GM12872 (cell line): ENCODE results near the gene BLM.

Experiments
- TF ChIP-seq, protein P1 (sequence below): IDR thresholded peaks from 3 replicates; pipeline ENCODE4 v1.5.1; 2011; ENCODE audit warnings: low read depth, mild to moderate bottlenecking, low read length, moderate library complexity; ENCODE audit not compliant: insufficient read depth

Gene BLM

DNA sequence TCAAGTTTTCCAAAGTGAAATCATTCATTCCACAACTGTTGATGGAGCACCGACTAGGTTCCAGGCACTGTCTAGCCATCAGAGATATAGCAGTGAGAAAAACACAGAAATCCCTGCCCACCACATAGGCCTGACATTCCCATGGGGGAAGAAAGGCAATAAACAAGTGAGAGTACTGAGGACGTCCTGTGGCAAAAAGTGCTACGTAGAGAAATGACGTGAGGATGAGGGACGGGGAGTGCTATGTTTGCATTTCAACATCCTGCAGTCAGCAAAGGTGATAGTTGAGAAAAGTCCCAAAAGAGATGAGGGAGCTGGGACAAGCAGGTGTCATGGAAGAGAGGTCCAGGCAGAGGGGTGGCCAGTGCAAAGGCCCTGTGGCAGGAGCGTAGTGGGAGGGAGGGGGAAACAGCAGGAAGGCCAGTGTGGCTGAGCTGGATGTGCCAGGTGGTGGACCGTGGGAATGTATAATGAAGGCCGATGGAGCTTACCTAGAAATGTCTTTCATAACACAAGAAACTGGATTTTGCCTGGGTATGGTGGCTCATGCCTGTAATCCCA is 140.8 kb downstream of the BLM start:
- TF ChIP-seq, protein P1, sequence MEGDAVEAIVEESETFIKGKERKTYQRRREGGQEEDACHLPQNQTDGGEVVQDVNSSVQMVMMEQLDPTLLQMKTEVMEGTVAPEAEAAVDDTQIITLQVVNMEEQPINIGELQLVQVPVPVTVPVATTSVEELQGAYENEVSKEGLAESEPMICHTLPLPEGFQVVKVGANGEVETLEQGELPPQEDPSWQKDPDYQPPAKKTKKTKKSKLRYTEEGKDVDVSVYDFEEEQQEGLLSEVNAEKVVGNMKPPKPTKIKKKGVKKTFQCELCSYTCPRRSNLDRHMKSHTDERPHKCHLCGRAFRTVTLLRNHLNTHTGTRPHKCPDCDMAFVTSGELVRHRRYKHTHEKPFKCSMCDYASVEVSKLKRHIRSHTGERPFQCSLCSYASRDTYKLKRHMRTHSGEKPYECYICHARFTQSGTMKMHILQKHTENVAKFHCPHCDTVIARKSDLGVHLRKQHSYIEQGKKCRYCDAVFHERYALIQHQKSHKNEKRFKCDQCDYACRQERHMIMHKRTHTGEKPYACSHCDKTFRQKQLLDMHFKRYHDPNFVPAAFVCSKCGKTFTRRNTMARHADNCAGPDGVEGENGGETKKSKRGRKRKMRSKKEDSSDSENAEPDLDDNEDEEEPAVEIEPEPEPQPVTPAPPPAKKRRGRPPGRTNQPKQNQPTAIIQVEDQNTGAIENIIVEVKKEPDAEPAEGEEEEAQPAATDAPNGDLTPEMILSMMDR: no peak

DNA sequence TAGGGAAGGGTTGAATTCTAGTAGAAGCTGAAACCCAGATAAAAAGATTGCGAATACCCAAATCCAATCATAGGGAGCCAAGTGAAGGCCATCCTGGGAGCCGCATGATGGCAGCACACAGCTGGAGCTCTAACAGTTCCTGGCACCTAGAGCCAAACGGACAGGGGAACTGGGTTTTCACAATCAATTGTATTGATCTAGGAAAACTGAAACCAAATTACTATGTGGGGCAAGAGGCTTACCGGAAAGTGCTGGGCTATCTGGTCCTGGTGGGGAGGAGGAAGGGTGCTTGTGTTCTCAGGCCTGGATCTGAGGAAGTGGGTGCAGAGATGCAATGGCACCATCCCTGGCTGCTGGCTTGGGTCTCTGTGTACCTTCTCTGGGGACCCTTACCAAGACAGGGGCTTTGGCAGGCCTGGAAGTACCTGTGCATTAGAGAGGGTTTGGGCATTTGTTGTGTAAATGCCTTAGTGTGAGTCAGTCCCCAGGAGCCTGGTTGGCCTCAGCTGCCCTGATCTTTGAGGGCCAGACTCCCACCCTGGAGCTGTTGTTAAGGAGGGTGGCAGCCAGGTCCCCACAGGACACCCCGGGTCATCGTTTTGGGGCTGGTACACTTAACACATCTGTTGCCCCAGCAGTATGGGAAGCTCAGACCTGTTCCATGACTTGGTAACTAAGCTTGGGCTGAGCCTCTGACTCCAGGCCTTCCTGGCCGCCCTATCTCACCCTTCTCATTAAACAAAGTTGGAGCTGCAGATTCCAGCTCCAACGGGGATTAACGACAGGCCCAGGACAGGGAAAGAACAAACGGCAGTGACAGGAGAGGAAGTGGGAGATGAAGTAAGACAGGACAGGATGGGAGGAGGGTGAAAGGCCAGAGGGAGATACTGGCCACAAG is 142.3 kb downstream of the BLM start:
- TF ChIP-seq, protein P1: no peak

DNA sequence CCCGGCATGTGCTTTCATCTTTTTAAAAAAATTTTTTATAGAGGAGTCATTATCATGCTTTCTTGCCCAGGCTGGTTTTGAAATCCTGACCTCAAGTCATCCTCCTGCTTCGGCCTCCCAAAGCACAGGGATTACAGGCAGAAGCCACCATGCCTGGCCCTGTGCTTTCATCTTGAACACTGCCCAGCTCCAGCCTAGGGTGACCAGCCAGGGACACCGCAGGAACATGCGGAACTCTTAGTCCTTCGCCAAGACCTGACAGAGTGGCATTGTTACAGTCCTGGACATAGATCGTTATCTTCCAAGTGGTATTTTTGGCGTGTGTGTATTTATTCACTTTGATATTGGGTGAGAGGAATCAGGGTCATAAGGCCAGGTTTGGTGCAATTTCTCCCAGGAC is 143.3 kb downstream of the BLM start:
- TF ChIP-seq, protein P1: no peak

DNA sequence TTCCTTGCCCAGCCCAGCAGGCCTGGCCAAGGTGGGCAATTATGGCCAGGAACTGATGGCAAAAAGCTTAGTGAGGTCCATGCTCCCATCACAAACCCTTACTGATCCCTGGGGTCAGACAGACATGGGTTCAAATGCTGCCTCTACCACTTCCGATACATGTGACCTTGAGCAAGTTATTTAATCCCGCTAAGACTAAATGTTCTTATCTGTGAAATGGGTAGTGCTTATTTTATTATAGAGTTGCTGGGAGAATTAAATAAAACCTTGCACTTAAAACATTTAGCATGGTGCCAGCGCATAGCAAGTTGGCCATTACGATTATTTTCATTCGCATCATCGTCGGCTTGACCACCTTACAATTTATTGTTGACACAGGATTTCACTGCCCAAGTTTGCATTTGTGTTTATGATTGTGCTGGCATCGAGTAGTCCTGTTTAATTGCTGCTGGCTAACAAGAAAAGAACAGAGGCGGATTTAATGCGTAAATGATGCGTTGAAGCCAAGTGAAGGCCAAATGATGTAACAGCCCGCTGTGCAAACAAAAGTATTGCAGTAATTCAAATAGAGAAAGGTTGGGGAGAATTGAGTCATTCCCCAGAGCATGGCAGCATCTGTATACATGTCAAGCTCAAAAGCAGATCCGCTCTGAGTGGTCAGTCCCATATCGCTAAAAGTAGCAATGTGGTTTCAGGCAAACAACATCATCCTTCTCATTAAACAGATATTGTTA is 144.0 kb downstream of the BLM start:
- TF ChIP-seq, protein P1: no peak

DNA sequence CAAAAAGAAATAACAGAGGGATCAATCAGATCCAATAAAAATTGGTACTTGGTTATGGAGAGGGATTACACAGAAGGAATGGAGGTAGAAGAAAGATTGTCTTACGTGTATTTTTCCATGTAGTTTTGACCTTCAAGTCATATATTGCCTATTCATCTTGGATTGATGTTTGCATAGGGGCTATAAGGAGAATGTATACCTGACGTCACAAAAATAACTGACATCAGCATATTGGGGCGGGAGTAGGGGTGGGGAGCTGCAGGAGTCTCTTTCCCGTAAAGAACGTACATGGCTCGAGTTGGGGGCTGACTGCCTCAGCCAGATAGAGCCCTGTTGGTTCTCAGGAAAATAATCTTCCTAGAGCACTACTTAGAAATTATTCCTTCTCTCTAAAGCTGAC is 145.3 kb downstream of the BLM start:
- TF ChIP-seq, protein P1: no peak

DNA sequence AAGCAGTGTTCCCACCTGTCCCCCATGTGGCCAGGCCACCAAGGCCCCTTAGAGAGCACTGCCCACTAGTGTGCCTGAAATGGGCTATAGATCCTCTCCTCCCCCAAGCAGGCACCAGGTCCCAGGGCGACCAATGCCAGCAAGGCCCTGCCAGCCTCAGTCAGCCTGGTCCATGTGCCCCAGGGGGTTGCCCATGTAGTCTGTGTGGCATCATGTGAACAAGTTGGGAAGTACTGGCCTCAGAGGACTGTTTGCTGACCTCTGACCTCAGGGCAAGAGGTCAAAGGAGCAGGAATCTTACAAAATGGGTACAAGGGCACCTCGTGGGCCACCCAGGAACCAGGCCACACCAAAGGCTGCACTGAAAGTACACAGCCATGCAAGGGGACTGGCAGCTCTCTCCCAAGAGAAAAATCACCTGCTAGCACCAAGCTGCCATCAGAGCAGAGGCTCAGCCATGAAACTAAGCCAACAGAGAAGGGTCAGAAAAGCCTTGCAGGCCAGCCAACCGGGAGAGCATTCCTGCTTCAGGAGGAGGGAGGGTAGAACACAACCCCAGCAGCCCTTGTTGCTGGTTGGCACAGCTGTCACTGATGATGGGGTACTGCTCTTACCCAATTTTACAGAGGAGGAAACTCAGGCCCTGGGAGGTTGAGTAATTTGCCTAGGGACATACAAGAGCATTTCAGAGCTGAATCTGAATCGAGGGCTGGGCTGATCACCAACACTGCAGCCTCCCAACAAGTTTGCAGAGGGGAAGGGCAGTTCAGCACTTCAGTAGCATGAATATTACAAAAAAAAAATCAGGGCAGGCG is 146.0 kb downstream of the BLM start:
- TF ChIP-seq, protein P1: no peak
